DMS153 (cell line): ENCODE data around the gene TRIAP1.
"Not testable (repeated sequence)": the region's sequence is repeated elsewhere in the genome, so short reads cannot be mapped to it uniquely, and the experiment has no call there.

Source experiments
- DNase-seq: peaks from one replicate; lab custom pipeline; 2025; lab: John Stamatoyannopoulos, UW

Gene TRIAP1

DNA sequence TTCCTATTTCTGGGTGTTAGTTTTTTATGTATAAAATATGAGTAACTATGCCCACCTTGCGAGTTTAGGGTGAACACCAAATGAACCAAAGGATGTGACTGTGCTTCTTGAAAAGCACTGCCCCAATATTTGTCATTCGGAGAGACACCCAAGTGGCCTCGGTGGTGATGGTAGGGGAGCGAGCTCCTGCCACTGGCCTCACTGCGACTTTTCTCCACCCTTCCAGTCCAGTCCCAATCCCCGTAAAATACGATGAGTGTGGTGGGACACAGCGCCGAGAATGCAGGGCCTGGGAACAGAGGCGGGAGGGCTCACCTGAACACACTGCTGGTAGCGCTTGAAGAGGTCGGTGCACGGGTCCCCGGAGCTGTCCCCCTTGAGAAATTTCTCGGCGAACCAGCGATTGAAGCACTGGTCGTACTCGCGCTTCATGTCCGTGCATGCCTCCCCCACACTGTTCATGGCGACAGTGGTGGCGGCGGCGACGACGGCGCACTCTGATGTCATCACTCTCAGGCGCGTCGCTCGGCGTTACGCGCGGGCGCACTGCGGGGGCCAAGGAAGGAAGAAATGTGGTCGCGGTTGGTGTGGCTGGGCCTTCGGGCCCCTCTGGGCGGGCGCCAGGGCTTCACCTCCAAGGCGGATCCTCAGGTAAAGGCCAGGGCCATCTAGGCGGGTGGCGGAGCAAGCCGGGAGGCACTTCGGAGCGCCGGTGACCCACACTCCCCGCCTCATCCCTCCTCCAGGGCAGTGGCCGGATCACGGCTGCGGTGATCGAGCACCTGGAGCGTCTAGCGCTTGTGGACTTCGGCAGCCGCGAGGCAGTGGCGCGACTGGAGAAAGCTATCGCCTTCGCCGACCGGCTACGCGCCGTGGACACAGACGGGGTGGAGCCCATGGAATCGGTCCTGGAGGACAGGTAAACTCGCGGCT lies at the start of gene TRIAP1, which contains the start of gene GATC:
TSS of gene TRIAP1 (minus strand) at position 474 of the 933 bp plus-strand sequence. CDS start at position 462, 12 bp downstream.
TSS of gene GATC (plus strand) at position 534 of the 933 bp plus-strand sequence. CDS start at position 571, 37 bp downstream.
- DNase-seq, result peak; percentile 44

DNA sequence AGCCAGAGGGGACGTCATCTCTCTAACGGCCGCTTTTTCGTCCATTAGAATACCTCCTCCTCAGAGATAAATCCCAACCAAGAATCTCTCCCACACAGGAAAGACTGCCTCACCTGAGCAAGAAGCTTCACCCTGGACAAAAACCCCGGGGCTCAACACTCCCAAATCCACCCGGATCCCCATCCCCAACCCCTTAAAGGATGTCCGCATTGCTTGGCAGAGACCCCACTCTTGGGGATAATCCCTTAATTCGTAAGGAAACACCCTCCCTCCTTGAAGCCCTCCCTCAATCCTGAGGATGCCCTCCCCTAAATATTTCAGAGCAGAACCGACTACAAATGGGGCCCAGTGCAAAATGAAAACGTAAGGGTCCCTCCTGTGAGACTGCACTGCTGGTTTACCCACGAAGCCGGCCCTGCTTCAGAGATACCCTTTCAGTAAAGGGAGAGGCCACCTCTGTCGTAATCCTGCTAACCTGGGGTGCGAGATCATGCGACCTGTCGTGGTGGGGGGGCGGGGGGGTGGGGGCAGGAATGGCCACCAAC lies 49.1 kb upstream of the TRIAP1 start:
- no peak for DNase-seq

DNA sequence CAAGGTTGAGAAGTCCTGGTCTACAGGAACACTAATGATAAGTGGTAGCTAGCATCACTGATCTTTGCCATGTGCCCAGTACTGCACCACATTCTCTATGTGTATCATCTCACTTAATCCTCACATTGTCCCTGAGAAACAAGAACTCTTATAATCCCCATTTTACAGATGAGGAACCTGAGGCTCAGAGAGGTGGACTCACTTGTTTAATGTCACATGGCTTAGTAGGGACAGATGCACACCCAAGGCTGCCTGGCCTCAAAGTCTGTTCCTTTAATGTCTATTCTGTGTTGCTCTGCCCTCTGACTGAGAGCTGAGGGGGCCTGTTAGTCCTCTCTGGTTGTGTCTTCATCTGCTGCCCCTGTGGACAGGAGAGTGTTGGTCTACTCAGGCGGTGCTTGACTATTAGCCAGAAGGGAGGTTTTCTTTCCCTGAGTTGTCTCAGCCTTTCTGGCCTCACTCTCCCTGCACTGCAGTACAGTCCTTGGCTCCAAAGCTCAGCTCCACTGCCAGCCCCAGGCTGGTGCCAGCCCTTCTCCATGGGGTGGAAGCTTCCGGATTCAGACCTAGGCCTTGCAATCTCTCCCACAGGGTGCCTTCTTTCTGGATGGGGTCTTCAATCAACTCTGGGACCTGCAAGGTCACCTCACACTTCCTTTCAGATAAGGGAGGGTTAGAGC lies 44.8 kb upstream of the TRIAP1 start:
- DNase-seq, result no peak

DNA sequence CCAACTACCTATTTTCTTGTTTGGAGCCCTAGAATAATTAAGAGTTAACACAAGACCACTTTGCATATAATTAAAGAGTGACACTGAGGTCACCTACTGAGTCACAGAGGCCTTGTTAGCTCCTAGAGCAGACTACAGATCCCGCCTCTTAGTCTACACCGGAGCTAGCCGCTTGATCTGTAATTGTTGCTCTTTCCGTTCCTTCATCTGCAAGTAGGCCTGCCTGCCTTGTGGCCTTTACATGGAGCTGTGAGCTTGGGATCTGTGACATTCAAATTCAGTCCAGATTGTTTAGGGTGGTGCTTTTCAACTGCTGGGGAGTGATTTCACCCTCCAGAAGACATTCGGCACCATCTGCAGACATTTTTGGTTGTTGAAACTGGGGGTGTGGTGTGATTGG lies 44.1 kb upstream of the TRIAP1 start:
- DNase-seq, result no peak

DNA sequence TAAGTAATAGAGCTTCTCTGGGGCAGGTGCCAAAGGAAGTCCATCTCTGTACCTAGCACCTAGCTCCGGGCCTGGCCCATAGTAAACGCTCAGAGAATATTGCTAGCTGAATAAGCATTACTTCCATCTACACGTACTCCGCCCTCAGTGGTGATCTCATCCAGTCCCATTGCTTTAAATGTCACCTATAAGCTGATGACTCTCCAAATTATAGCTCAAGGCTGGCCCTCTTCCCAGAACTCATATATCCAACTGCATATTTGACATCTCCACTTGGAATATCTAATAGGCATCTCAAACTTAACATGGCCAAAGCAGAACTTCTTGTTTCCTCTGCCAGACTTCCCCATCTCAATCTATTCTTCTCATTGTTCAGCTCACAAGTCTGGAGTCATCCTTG lies 42.8 kb upstream of the TRIAP1 start:
- no peak for DNase-seq

DNA sequence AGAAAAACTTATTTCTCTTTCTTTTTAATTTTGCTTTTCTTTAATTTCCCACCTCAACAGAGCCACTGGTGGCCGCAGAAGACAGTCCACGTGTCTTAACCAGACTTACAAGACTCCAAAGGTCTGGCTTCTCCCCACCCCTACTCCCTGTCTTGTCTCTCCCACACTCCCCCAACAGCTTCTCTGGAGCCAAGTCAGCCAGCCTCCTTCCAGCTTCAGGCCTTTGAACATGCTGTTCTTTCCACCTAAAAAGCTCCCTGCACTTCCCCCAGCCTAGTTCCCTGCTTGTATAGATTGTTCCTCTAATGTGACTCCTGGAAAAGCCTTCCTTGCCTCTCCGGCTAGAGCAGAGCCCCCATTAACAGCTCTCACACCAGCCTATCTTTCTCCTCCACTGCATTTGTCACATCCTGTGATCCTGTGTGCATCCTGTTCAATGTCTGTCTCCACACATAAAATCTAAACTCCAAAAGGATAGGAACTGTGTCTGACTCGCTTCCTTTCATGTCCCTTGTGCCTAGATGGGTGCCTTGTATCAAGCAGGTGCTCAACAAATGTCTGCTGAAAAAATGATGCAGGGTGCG lies 42.0 kb upstream of the TRIAP1 start:
- DNase-seq, result no peak

DNA sequence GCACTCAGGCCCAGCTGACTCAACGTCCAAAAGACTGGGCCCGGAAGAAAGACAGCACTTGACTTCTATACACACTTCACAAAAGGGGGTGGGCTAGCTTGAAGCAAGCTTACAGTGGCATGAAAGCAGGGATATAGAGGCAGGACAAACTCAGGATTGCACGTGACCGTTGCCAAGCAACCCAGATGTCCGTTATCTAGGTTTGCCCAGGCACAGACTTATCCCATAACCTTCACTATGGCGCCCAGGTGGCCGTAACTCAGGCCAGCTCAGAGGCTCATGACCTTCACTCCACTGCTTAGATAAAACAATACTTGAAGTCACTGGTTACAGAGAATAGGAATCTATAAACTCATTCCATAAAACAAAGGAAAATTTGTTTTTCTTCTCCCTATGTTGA lies 41.4 kb upstream of the TRIAP1 start:
- DNase-seq, result not testable (repeated sequence)

DNA sequence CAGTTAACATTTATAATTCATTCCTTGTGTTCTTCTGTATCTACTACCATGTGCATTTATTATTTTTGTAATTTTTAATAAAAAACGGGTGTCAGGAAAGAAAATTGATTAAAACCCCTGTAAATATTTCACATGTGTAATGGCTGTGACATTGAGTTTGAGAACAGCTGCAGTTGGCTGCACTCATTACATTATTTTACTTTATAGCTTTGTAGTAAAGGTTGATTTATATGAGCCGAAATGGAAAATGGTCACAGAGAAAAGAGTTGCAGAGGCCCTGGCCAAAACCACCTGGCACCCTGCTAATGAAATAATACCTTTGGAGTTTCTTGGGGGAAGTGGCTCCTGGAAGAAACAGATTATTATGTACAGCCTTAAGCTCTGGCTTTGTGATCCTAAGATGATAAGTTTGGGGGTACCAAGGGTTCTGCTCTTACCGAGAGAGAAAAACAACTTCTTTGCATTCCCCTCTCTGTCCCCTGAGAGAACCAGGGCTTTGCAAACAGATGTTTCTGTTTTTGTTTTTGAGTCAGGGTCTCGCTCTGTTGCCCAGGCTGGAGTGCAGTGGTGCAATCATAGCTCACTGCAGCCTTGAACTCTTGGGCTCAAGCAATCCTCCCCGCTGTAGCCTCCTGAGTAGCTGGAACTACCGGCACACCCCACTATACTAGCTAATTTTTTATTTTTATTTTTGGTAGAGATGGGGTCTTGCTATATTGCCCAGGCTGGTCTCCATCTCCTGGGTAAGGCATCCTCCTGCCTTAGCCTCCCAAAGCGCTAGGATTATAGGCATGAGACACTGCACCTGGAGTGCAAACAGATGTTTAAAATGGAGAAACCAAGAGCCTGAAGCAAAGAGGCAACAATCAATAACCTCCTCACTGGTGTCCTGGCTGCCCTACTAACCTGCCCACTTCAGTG lies 40.0 kb upstream of the TRIAP1 start:
- no peak for DNase-seq

DNA sequence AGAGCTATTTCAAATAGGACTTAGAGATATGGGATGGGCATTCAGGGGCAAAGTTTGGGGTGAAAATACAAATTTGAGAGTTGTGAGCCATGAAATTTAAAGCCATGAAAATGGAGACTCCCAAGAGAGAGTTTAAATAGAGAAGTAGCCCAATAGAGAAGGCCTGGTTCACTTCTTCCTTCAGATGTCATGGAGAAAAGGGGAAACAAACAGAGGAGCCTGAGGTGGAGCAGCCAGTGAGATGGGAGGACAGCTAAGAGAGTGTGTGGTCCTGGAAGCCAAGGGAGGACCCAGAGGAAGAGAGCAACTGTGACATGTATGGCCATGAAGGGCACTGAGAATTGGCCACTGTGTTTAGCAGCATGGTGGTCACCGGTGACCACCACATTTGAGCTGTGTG lies 37.4 kb upstream of the TRIAP1 start:
- DNase-seq, result no peak

DNA sequence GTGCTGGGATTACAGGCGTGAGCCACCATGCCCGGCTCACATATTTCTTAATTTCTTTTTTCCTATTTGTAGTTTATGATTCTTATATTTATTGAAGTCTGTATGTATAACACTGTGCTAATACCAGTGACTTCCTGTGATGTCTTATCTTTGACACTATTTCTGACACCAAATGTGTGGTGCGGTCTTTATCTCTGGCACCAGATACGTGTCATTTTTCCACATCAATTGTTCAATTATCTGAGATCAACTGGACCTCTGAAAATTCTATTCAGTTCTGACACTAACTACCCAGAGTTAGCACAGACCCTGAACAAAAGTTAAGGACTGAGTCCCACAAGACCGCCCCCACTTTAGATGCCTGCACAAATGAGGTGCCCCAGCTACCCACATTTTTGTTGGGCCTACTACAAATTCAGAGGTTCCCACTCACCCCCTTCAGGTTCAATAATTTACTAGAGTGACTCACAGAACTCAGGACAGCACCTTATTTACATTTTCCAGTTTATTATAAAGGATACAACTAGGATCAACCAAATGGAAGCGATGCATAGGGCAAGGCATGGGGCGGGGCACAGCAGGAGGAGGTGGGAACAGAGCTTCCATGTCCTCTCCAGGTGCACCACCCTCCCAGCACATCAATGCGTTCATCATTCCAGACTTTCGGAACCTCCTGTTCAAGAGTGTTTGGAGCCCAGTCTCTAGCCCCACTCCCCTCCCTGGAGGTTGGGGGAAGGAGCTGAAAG lies 35.0 kb upstream of the TRIAP1 start:
- no peak for DNase-seq

DNA sequence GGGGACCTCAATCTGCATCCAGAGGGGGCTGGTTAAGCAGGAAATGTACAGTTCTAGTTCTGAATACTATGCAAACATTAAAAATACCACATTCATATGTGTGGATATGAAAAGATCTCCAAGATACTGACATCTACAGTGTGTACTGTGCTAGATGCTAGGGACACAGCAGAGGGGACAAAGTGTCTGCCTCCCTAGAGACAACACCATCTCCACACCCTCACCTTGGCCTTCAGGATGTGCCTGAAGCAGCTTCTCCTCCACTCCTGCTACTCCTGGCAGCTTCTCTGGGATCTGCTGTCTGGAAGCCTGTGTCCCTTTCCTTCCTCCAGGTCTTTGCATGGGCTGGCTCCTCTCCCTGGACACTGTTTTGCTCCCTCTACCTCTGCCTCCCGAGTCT lies 34.0 kb upstream of the TRIAP1 start:
- no peak for DNase-seq

DNA sequence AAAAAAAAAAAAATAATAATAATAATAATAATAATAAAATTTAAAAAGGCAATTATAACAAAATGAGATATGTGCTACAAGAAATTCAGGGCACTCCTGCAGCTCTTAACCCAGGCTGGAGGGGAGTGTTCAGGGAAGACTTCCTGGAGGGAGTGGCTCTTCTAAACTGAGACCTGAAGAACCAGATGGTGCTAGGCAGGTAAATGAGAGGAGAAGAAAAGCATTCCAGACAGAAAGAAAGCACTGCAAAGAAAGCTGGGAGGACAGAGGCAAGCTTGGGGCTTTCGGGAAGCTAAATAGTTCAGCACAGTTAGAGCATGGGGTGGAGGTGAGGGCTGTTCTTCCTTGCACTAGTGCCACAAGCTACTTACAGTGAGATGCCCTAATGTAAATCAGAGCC lies 33.3 kb upstream of the TRIAP1 start:
- DNase-seq, result no peak

DNA sequence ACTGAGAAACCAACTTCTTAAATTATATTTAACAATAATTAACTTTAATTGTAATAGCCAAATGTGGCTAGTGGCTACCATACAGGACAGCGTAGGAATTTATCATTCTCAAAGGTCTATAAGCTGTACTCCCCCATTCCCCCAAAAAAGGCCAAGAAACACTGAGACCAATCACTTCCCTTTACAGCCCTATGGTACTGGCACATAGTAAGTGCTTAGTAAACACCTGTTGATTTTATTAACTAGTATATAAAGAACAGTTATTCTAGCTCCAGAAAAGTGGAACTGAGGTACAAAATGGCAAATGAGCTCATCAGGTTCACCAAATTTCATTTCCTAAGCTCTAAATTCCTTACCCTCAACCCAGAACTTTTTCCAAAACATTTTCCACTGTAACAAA lies 29.5 kb upstream of the TRIAP1 start:
- DNase-seq, result no peak

DNA sequence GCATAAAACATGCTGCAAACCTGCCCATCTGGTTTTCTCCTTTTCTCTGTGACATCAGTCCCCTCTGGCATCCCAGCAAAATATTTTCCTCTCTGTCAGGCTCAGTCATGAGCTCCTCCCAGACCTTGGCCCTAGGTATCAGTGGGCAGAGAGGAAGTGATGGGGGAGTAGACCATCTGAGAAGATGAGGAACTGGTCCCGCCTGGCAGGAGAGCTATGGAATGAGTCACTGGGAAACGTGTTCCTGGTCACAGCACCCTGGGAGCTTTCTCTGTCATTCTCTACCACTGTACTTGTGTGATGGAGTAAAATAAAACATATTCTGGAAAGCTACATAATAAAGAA lies 28.4 kb upstream of the TRIAP1 start:
- peak; percentile 18 for DNase-seq

DNA sequence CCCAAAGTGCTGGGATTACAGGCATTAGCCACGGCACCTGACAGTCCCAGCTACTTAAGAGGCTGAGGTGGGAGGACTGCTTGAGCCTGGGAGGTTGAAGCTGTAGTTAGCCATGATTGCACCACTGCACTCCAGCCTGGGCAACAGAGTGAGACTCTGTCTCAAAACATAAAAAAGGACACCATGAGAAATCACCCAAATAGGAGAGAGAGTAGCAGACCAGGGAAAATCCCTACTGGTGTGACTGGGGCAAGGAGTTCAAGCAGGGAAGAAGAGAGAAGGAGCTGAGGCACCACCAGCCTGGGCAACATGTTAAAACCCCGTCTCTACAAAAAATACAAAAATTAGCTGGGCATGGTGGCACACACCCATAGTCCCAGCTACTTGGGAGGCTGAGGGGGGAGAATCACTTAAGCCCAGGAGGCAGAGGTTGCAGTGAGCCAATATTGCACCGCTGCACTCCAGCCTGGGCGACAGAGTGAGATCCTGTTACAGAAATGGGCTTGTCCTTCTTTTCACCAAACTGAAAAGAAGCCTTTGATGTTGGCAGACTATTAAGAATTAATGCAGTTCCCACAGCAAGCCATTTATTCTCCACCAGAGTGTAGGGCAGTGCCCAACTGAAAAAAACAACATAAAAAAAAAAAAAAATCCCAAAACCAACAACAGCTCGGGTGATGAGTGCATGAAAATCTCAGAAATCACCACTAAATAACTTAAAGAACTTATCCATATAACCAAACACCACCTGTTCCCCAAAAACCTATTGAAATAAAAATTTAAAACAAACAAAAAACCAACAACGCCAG lies 27.8 kb upstream of the TRIAP1 start:
- DNase-seq, result no peak

DNA sequence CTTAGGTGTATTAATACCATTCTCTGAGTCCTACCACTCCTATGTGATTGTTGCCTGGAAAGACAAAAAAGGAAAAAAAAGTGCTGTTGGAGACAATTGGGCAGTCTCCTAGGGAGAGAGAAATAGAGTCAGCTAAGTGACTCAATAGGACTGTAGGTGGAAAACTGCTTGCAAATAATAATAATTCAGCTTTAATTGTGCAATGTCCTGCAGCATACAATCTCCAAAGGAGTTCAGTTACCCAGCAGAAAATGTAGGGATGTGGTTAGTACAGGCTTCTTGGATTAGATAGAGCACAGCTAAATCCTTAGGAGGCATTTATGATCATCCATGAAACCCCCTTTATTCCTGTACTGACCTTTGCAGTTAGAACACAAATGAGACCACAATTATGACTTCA lies 26.3 kb upstream of the TRIAP1 start:
- no peak for DNase-seq

DNA sequence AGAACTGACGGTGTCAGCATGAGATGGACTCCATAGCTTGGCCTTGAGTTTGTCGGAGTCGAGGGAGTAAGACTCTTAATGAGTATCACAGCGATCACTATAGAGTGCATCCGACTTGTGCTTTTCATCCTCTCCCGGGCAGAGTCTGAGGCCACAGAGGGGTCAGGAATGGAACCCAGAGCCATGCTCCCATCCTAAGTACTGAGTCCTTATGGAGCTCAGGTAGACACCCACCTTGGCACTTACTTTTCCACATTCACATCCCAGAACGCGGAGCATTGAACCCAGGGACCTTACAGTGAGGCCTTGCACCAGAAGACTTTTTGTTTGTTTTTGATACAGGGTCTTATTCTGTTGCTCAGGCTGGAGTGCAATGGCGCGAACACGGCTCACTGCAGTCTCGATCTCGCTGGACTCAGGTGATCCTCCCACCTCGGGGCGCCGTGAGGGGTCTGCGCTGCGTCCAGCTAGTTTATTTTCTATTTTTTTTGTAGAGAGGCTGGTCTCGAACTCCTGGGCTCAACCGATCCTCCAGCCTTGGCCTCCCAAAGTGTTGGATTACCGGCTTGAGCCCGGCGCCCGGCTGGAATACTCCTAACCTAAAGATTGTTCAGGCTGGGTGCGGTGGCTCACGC lies 24.1 kb upstream of the TRIAP1 start:
- DNase-seq, result no peak

DNA sequence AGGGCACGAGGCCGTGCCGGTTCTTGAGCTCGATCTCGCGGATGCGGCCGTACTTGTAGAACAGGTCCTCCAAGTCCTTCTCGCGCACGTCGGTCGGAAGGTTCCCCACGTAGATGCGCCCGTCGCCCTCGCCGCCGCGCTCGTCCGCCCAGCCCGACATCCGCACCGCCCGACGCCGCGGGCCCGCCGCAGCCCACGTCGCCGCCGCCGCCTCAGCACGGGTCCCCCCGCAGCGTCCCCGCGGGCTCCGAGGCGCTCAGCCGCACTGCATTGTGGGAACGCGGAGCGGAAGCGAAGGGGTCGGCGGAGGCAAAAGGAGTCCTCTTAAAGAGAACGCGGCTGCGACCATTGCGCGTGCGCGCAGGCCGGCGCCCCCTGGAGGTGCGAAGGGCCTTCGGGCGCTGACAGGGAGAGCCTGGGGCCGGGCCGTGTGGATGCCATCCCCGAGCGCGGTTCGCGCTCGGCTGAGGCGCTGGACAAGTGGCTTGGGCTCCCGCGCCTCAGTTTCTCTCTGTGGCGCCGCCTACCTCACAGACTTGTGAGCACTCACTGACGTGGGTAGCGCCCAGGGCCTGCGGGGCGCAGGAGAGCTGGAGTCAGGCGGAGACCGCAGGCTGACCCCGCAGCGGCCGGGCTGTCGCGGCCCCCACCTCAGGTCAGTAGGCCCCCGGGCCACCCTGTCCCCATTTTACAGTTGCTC lies 23.4 kb upstream of the TRIAP1 start, which contains the start of gene SRSF9:
TSS of gene SRSF9 (minus strand) at position 299 of the 700 bp plus-strand sequence. CDS start at position 160, 139 bp downstream.
- DNase-seq, result peak; percentile 92
